GM18907 (cell line): ENCODE data around the gene EML5.
A peak's percentile ranks its signal among the peaks of the same experiment; 100 is the strongest.

ENCODE experiments used
- ATAC-seq: cut with Tn5 transposase; IDR thresholded peaks from one replicate; pipeline ENCODE4 v1.9.1; 2021; ENCODE audit warnings: mild to moderate bottlenecking, moderate library complexity; ENCODE audit not compliant: unreplicated experiment

The EML5 gene

DNA sequence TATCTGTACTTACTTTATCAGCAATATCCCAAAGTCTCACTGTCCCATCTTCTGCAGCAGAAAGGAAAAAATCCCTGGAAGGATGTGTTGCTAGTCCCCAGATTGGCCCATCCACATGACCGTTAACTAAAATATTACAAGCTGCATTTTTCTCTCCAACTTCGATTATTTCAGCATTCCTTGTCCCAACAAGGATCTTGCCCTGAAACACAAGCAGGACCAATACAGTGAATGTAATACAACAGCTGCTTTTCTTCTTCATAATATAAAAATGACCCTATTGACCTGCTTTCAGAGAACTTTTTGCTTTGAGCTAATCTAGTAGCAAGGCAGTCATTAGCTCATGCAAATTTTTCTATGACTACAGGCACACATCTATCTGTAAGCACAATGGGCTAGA, 171.7 kb downstream of the EML5 start:
- no peak for ATAC-seq

DNA sequence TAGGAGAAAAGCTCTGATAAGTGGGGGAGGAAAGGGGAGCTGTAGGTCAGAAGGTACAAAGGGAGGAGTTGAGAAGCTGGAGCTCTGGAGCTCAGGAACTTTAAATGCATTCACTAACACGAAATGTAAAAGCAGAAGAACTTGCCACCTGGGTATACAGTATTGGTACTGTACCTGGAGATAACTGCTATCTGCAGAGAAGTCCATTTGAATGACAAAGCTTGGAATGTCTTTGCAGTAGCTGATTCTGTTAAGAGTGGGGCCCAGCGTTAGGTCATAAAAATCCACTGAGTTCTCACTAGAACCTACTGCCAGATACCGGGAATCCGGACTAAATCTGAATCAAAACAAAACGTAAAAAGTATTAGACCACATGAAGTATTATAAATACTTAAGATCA, 174.3 kb downstream of the EML5 start:
- ATAC-seq = no peak

- ATAC-seq = no peak
These were observed 175.3 kb downstream of the EML5 start for GRCh38 chr14:88617479-88617878.

DNA sequence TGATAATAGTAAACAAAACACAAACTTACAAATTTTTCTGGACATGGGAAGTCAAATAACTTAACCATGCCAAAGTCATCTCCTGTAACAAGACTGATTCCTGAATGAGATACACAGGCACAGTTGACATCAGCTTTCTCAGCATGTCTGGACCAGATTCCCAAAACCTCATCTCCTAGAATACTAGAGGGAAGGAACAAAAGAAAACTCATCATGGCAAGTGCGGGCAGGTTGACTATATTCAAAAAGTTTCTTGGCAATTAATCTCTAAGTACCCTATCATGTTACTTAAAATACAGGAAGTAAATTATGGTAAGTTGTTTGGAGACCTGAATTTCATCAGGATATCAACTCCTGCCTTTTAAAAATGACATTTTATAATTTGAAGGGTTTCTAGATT, 176.1 kb downstream of the EML5 start:
- no peak for ATAC-seq

GRCh38 chr14:88614218-88614907, 178.4 kb downstream of the EML5 start:
- no peak for ATAC-seq

DNA sequence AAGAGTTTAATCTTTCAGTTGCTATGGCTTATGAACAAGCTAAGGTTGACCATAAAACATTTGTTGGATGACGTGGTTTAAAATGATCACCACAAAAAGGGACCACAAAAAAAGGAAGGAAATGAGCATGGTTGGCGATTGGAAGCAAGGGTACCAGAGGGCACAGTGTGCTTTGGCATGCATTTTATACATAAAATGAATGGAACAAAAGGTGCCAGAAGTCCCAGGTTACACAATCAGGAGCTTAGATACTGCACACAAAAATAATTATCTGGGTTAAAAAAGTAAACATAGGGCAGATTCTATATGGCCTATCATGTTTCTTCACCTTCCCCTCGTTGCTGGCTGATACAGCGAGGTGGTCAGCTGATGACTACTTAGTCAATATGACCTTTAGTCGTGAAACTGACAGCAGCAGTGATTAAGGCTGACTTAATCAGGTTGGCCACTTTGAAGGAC, 179.2 kb downstream of the EML5 start:
- peak; percentile 53 for ATAC-seq

GRCh38 chr14:88612981-88613380, 179.8 kb downstream of the EML5 start:
- ATAC-seq = no peak

- no peak for ATAC-seq
These were observed 180.9 kb downstream of the EML5 start for GRCh38 chr14:88611878-88612277.

DNA sequence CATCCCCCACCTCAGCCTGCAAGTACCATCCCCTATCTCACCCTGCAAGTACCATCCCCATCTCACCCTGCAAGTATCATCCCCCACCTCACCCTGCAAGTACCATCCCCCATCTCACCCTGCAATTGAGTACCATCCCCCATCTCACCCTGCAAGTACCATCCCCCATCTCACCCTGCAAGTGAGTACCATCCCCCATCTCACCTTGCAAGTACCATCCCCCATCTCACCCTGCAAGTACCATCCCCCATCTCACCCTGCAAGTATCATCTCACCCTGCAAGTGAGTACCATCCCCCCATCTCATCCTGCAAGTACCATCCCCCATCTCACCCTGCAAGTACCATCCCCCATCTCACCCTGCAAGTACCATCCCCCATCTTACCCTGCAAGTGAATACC, 184.9 kb downstream of the EML5 start:
- no peak for ATAC-seq

- no peak for ATAC-seq
These were observed 187.2 kb downstream of the EML5 start for GRCh38 chr14:88605594-88605993.

DNA sequence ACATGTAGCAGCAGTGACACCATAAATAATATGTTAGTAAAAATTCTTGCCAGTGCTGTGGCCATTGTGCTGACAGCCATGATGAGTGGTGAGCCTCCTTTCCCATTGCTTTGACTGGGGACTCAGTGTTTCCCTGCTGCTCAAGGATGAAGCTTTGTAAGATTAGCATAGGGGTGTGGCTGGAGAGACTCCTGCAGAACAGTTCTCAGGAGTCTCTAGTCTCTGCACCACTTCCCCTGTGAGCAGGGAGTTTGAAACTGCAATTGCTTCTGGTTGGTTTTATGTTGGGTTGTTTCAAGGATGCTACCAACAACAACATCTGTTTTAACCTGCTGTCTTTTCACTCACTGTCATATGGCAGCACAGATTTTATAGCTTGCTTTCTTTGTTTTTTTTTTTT, 188.5 kb downstream of the EML5 start:
- ATAC-seq = no peak

DNA sequence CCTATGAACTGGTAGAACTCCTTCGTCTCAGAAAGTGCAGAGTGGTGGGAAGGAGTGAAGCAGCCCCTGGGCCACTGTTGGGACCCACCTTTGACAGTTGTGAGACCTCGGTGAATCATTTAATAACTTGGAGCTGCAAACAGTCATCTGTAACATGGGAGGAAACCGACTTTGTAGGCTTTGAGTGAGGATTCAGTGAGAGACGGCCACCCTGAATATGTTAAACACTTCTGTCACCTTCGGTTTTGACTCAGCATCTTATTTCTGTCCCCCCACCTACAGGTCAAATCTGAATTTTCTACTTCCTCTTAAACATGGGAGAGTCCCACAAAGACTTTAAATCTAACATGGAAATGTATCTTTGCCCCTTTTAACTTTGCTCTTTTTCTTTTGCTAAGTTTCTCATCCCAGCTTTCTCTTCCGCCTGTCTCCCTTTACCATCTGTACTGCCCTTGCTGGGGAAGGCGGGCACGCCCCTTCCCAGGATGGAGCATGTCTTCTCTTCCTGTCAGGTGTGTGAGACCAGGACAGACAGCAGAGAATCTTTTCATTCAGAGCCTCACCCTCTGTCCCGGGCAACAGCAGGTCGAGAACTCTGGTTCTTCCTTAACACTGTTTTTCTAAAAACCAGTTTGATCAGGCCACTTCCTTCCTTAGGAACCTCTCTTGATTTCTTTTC, 192.9 kb downstream of the EML5 start:
- peak; percentile 97 for ATAC-seq

GRCh38 chr14:88599326-88599725, 193.4 kb downstream of the EML5 start:
- peak; percentile 30 for ATAC-seq

DNA sequence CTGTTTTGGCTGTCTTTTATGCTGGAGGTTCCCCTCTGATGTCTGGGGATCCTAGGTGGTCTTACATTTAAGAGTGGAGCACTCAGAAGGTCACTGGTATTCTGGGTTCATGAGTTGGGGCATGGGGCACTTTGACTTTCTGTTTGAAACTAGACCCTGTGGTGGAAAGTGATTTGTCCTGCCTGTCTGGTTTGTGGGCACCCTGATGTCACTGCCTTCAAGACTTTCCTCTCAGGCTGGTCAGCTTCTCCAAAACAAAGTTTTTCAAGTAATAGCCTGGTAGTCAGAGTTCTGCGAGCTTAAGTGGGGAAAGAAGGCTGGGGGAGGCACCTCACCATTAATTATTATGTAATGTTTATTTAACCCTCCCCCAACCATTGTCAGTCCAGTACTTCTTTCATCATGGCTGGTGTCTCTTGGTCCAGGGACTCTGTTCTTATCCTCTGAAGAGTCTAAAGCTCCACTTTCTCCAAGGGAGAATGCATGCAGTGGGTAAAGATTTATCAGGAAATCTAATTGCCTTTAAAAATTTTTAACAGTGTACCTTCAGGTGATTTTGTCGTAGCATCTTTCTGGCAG, 194.6 kb downstream of the EML5 start:
- peak; percentile 31 for ATAC-seq

DNA sequence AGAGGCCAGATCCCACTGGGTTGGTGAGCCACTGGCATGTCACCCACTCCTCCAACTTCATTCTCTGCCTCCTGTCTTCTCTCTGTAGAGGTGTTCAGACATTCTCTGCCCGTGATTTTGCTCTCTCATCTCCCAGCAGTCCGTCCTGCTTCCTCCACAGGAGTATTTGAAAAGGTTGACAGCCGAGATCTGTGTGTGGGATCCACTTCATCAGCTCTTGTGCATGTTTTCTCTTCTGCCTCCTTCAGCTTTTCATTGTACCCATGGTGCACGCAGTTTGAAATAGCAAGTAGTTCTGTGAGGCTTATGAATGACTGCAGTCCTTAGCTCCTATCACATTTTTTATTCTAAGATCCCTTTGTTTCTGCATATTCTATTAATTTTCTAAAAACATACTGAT, 195.2 kb downstream of the EML5 start:
- ATAC-seq = no peak

- no peak for ATAC-seq
These were observed 195.7 kb downstream of the EML5 start for GRCh38 chr14:88597038-88597437.

GRCh38 chr14:88592031-88592430, 200.7 kb downstream of the EML5 start:
- ATAC-seq = no peak

DNA sequence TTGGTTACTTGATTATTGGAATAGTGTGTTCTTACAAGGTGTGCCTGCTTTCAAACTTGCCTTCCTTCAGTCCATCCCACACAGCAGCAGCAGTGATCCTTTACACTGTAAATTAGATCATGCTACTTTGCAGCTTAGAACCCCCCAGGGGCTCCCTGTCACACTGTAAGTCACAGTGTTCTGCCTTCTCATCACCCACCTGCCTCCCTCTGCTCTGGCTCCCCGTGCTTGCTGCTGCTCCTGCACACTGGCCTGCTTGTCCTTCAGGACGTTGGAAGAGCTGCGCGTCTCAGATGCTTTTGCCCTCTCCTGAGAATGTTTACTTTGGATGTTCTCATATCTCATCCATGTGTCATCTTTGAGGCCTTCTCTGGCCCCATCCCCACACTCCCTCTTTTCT, 202.6 kb downstream of the EML5 start:
- no peak for ATAC-seq

- no peak for ATAC-seq
These were observed 204.7 kb downstream of the EML5 start for GRCh38 chr14:88588081-88588480.

GRCh38 chr14:88584451-88584850, 208.3 kb downstream of the EML5 start:
- ATAC-seq = no peak

GRCh38 chr14:88576222-88576621, 216.5 kb downstream of the EML5 start:
- ATAC-seq = no peak

DNA sequence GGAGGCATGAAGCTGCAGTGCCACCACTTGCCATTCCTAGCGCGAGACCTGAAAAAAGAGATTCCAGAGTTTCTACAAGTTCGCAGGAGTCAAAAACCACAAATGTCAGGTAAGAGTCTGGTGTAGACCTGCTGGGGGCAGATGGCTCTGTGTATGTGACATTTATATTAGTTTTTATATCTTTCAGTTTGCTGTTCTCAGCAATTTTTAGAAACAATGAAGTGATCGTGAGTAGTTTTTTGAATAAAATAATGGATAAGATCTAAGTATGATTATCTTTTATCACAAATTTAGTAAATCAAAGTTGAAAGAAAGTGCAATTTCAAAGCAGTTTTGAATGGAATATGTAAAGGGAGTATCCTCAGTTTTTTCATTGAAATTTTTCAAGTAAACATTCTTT, 220.6 kb downstream of the EML5 start:
- ATAC-seq = no peak
